ENCODE measurements around the gene PODN.

DNA sequence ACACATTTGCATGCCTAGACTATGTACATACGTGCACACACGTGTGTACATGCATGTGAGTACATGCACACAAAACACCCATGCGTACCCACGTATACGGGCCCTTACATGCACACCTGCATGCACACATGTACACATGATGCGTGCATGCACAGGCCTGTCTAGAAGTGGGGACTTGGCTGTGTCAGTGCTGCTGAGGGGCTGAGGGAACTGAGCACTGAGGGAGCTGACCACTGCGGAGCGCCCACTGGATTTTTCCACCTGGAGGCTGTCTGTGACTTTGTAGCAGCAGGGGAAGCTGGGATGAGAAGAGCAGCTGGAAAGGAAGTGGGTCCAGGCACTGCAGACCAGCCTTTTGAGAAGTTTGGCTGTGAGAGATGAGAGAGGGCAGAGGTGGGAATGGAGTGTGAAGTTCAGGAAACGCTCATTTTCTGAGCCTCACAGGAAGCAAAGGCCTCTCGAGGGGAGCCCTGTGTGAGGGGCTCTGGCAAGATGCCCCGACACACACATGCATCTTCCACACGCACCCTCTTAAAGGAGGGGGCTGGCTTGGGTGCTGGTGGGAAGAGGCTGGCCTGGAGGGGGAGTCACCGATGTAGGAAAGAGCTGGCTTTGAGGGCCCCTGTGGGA is 20.9 kb downstream of the PODN start:
- TF ChIP-seq GATA3 (IDR thresholded peaks at IDR 0.05; ENCODE audit: low read depth, low read length) (no peak), GATA2 (IDR thresholded peaks at IDR 0.05; ENCODE audit: low read depth, low read length) (no peak)

Measured in SH-SY5Y (cell line).